ENCODE results near the gene UGCG. TPM values are rescaled to one million over a fixed set of nuclear protein-coding genes. Genes with fewer than 3 reads are reported as not detected.

Gene UGCG
- total and polyA plus RNA-seq, 2 of the 8 experiments (the other 6 are each of a cell fraction or from before 2014, with no cell fraction given): 14.9 to 34.0 TPM

DNA sequence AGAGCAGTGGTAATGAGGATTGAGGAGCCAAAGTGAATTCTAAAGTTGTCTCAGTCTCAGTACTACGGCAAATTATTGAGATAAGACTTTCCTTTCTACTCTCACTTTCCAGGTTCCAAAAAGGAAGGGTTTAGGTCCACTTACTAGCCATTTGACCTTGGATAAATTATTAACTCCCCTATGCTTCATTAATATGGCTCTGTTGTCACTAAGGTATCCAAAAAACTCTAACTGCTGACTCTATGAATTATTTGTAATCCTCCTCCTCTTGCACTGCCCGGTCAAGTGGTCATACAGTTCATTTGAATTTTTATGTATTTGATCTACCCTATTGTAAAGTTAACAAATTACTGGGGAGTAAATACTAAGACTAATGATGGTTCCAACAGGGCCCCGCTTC is 17.7 kb upstream of the UGCG start (continued):
- no peak for TF ChIP-seq ZNF274 (IDR thresholded peaks at IDR 0.05; ENCODE audit: borderline replicate concordance, extremely low read depth, low read length)
- TF ChIP-seq TBP (IDR thresholded peaks at IDR 0.05; ENCODE audit: low read depth, low read length): no peak
- no peak for TF ChIP-seq HDAC2 (IDR thresholded peaks at IDR 0.05; ENCODE audit: borderline replicate concordance in 1 of 2, low read depth in 2 of 2, low read length in 2 of 2)
- TF ChIP-seq RFX5 (IDR thresholded peaks at IDR 0.05; ENCODE audit: borderline replicate concordance, low read depth, low read length): no peak
- TF ChIP-seq NANOG (IDR thresholded peaks at IDR 0.05; ENCODE audit: insufficient read depth, low read depth, low read length, poor library complexity, severe bottlenecking): no peak

All from H1 (cell line).